Neural progenitor cell (in vitro differentiated cells): Measurements from ENCODE around the gene PTPRH.

Source experiments
- CTCF ChIP-seq: fragments of 200-600 bp; sonication (generic); IDR thresholded peaks from 2 replicates; pipeline ENCODE4 v1.5.1; 2017; ENCODE audit warnings: antibody characterized with exemption, mild to moderate bottlenecking
- EZH2 ChIP-seq: fragments of 200-600 bp; sonication (generic); IDR thresholded peaks from 2 replicates; pipeline ENCODE4 v1.6.1; 2017; ENCODE audit warnings: antibody characterized with exemption, mild to moderate bottlenecking, moderate library complexity
- EZH2phosphoT487 ChIP-seq: fragments of 200-600 bp; sonication (generic); IDR thresholded peaks from 2 replicates; pipeline ENCODE4 v1.6.1; 2017; ENCODE audit warnings: antibody characterized with exemption

- TF ChIP-seq CTCF, result no peak
- TF ChIP-seq EZH2, result no peak
- TF ChIP-seq EZH2phosphoT487, result no peak
These were observed 10.7 kb downstream of the PTPRH start for GRCh38 chr19:55198651-55199050.
